Fibroblast of the aortic adventitia (primary cell): Measurements from ENCODE around the gene MRPS21. TPM values are rescaled to one million over a fixed set of nuclear protein-coding genes. Genes with fewer than 3 reads are reported as not detected.

Source experiments
- DNase-seq: peaks from one replicate; pipeline ENCODE4 v3.0.0-alpha.2; 2010; ENCODE audit warnings: low read depth
- H3K4me3 ChIP-seq: 2 replicates; pipeline ENCODE4 v1.5.1; 2011; ENCODE audit warnings: low read depth, mild to moderate bottlenecking, control low read depth, low read length, moderate library complexity
- total RNA-seq: library from RNA; depleted of rRNA; stranded (reverse); fragments of >200 nt; gene quantifications from 2 replicates; pipeline ENCODE4 v1.2.3, GENCODE V29; 2012; ENCODE audit warnings: low replicate concordance
- TF ChIP-seq, protein P1 (sequence below): IDR thresholded peaks from 2 replicates; pipeline ENCODE4 v1.5.1; 2011; ENCODE audit warnings: mild to moderate bottlenecking, low read length, control low read depth, inconsistent platforms; ENCODE audit not compliant: insufficient read depth

The MRPS21 gene
- total RNA-seq, 1 donor: 40.2 TPM

DNA sequence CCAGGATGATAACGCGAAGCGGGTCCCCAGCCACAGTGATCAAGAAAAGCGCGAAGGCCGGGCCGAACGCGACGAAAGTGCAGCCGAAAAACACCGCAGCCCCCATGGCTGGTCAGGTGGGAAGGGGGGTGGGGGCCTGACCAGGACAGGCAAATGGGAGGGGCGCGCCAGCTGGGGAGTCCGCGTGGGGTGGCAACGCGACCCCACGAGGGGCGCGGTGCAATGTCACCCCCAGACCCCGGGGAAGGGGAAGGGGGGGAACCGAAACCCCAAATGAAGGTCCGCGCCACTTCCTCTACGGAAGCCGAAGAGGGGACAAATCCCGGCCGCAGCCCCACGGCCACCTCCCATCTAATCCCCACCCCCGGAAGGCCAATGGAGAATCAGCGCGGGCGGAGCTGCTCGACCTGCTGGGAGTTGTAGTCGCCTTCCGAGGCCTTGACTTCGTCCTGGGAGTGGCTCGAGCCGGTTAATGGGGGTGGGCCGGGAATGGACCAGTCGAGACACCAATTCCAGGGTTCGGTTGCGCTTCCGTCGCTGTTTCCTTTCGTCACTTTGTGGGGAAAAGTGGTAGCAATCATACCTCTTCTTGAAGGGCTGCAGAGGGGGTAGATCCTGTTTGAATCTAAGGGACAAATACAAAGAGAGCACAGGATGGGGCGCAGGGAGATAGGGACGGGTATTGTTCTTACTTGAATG, 24.8 kb upstream of the MRPS21 start, which contains the start of gene APH1A:
APH1A (minus strand) TSS at position 312 of the 699 bp plus-strand sequence; CDS start at position 106, 206 bp downstream.
- TF ChIP-seq, protein P1, sequence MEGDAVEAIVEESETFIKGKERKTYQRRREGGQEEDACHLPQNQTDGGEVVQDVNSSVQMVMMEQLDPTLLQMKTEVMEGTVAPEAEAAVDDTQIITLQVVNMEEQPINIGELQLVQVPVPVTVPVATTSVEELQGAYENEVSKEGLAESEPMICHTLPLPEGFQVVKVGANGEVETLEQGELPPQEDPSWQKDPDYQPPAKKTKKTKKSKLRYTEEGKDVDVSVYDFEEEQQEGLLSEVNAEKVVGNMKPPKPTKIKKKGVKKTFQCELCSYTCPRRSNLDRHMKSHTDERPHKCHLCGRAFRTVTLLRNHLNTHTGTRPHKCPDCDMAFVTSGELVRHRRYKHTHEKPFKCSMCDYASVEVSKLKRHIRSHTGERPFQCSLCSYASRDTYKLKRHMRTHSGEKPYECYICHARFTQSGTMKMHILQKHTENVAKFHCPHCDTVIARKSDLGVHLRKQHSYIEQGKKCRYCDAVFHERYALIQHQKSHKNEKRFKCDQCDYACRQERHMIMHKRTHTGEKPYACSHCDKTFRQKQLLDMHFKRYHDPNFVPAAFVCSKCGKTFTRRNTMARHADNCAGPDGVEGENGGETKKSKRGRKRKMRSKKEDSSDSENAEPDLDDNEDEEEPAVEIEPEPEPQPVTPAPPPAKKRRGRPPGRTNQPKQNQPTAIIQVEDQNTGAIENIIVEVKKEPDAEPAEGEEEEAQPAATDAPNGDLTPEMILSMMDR: no peak
- peak within 1 kb of the TSS; percentile 79 for H3K4me3 ChIP-seq
- DNase-seq: peak; percentile 96

DNA sequence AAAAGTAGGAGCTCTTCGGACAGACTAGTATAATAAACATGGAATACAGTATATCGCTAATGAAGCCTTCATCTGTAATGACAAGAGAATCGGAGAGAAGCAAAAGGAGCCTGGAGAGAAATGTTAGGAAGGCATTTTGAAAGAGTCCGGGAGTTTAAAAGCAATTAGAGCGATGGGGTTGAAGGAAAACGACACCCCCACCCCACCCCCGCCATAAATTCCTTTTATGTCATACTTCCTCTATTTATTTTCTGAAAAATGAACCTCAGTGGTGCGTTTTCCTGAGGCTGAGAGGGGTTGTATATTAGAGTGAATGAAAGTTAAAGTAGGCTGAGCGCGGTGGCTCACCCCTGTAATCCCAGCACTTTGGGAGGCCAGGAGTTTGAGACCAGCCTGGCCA, 24.2 kb upstream of the MRPS21 start:
- DNase-seq: no peak
- peak overlapping the region; percentile 79 for H3K4me3 ChIP-seq
- TF ChIP-seq, protein P1: no peak

DNA sequence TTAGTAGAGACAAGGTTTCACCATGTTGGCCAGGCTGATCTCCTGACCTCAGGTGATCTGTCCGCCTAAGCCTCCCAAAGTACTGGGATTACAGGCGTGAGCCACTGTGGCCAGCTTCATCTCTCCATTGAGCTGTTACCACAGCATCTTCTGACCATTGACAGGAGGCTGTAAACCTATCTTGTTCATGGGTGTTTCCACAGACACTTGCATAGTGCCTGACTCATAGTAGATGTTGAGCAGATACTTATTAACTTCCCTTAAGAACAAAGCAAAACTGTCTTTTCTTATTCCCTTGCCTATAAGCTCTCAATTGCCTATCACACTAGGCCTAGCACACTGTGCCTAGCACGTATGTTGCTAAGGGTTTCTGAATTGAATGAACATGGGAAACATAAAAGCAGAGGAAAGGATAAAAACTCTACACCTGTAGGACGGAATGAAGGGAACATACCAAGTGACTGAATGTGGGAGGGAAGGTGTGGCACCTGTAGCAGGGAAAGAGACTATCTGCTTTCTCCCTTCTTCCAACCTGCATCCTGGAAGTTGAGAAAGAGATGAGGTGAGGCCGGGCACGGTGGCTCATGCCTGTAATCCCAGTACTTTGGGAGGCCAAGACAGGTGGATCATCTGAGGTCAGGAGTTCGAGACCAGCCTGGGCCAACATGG, 22.2 kb upstream of the MRPS21 start:
- no peak for DNase-seq
- H3K4me3 ChIP-seq: no peak overlapping the region
- TF ChIP-seq, protein P1: no peak

DNA sequence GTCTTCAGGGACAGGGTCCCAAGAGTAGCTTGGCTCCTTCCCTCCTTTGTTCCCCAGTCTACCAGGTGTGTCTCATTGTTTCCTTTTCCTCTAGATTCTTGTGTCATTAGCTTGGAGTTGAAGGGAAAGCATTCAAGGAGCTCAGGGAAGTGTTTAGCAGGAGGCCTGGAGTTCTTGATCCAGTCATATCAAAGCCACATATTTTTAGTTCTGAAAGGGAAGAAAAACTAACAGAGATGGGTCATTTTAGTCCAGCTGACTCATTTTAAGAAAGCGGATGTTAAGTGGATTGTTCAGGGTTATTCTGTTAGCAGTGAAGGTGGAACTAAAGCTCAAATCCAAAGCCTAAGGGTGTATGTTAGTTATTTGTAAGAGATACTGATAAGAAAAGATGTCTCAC, 20.4 kb upstream of the MRPS21 start:
- peak; percentile 41 for DNase-seq
- H3K4me3 ChIP-seq: peak overlapping the region; percentile 66
- TF ChIP-seq, protein P1: no peak

DNA sequence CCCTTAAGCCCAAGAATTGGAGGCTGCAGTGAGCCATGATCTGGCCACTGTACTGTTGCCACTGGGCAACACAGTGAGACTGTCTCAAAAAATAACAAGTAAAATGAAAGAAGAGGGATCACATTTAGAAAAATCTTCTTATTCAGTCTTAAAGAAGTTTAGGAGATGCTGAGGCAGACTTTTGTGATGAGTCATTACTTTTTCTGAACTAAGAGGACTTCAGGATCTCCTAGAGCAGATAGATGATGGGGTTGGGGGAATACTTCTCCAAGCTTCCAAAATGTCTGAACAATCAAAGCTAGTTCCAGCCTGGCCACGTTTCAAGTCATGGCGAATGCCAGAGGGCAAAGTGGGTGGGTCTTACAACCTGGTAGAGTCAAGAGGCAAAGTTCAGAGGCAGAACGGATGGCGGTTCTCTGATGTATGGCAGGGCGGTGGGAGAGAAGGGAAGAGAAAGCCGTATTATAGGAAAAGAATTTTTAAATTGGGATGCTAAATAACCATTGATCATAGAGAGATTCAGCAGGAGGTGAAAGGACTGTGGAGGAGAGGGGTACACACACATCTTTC, 13.4 kb upstream of the MRPS21 start:
- TF ChIP-seq, protein P1: no peak
- no peak for DNase-seq
- no peak overlapping the region for H3K4me3 ChIP-seq

DNA sequence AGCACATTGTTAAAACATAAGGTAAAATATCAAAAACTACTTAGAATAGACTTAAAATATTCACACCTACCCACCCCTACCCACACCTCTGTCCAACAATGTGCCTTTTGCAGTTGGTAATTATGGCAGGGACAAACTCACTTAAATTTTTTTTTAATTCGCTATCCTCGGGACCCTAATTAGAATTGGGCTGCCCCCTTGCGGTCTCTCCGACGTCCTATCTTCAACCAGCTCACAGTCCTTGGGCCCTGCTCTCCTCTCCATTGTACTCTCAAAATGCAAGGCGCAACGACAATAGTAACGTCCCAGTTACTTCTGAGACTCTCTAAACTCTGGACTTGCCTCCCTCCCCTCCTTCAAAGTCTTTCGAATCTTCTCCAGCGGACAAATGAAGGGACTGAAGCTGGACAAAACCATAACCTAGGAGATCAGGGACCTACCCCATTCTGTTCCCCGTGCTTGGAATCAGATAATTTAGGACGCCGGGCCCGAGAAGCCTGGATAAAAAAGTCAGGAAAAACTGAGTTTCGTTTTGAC, 12.4 kb upstream of the MRPS21 start:
- TF ChIP-seq, protein P1: peak; percentile 76
- DNase-seq: peak; percentile 81
- H3K4me3 ChIP-seq: peak overlapping the region; percentile 94
